Measurements from ENCODE around the gene LRP1B. TPM values are rescaled to one million over a fixed set of nuclear protein-coding genes. Genes with fewer than 3 reads are reported as not detected.

Gene LRP1B
- total RNA-seq, 4 donors from 2014 or later: 0.42 to 0.71 (median 0.65) TPM

DNA sequence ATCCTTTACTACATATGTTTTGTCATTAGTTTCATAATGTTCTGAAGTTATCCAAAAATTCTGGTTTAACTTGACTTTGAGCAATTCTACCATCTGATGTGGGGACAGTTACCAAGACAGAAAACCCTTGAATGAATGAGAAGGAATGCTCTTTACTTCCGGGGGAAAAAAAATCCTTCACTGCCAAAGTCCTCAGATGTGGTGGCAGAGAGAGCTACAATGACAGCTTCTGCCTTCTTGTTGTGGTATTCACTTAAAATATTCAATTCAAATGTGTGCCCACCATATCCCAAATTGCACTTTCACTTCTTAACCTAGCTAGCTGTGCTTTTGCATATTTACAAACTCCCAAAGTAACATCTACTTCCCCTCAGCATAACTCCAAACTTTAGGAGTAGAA is 1818.9 kb downstream of the LRP1B start:
- intact Hi-C loops (cut with DNase I): no loop called here
- WGBS: 77% methylated on average over 1 of the region's 1 CpG
- DNase-seq (ENCODE audit: extremely low spot score): no peak
- TF ChIP-seq EP300 (IDR thresholded peaks at IDR 0.05) (no peak), POLR2A (IDR thresholded peaks at IDR 0.05; ENCODE audit: low read depth) (no peak), POLR2AphosphoS5 (IDR thresholded peaks at IDR 0.05) (no peak)
- TF ChIP-seq, protein P1, sequence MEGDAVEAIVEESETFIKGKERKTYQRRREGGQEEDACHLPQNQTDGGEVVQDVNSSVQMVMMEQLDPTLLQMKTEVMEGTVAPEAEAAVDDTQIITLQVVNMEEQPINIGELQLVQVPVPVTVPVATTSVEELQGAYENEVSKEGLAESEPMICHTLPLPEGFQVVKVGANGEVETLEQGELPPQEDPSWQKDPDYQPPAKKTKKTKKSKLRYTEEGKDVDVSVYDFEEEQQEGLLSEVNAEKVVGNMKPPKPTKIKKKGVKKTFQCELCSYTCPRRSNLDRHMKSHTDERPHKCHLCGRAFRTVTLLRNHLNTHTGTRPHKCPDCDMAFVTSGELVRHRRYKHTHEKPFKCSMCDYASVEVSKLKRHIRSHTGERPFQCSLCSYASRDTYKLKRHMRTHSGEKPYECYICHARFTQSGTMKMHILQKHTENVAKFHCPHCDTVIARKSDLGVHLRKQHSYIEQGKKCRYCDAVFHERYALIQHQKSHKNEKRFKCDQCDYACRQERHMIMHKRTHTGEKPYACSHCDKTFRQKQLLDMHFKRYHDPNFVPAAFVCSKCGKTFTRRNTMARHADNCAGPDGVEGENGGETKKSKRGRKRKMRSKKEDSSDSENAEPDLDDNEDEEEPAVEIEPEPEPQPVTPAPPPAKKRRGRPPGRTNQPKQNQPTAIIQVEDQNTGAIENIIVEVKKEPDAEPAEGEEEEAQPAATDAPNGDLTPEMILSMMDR (IDR thresholded peaks at IDR 0.05): no peak
- Histone ChIP-seq H3K27ac (replicated peaks in 1 of 4) (no peak overlapping the region), H3K27me3 (no peaks in the 10 kb centered on the region), H3K4me1 (no peaks in the 10 kb centered on the region), H3K9me3 (no peaks in the 10 kb centered on the region), H3K36me3 (no peaks in the 10 kb centered on the region), H3K4me3 (no peak overlapping the region)

DNA sequence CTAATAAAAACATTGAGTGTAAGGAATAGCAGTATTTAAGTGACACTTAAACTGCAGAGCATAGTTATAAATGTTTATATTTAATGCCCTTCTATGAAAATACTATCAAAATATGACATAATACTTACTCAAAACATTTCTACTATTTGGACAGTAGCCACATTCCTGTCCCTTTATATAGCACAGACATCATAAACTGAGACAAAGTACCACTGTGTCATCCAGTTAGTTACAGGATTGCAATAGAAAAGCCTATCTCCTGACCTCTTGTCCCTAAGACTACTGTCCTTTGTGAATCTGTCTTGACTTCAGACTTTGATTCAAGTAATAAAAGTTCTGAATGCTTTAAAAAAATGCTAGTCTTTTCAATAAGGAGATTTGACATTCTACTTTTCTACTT is 1822.1 kb downstream of the LRP1B start:
- Histone ChIP-seq H3K27me3 (no peaks in the 10 kb centered on the region), H3K4me1 (no peaks in the 10 kb centered on the region), H3K27ac (replicated peaks in 1 of 4) (no peak overlapping the region), H3K9me3 (no peaks in the 10 kb centered on the region), H3K4me3 (no peak overlapping the region), H3K36me3 (no peaks in the 10 kb centered on the region)
- TF ChIP-seq POLR2AphosphoS5 (IDR thresholded peaks at IDR 0.05) (no peak), EP300 (IDR thresholded peaks at IDR 0.05) (no peak), POLR2A (IDR thresholded peaks at IDR 0.05; ENCODE audit: low read depth) (no peak)
- TF ChIP-seq, protein P1 (IDR thresholded peaks at IDR 0.05): no peak
- intact Hi-C loops (cut with DNase I): no loop called here
- DNase-seq (ENCODE audit: extremely low spot score): no peak

DNA sequence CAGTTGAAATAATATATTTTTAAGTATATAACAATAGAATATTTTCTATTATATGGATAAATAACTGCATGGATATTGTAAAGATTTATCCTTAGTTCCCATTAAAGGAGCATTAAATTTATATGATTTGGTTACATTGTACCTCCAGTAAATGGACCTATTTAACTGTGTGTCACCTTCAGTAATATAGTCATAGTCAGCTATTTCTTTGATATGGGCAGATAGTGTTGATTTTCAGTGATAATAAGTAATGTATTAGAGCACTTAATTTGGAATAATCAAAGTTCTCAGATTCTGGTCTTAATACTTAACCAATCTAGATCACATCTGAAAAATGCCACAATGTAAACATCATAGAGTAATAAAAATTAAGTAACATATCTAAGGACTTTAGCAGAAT is 1823.3 kb downstream of the LRP1B start:
- Histone ChIP-seq H3K36me3 (no peaks in the 10 kb centered on the region), H3K27me3 (no peaks in the 10 kb centered on the region)
- TF ChIP-seq EP300 (IDR thresholded peaks at IDR 0.05) (no peak), POLR2AphosphoS5 (IDR thresholded peaks at IDR 0.05) (no peak), POLR2A (IDR thresholded peaks at IDR 0.05; ENCODE audit: low read depth) (no peak)
- TF ChIP-seq, protein P1 (IDR thresholded peaks at IDR 0.05): no peak

DNA sequence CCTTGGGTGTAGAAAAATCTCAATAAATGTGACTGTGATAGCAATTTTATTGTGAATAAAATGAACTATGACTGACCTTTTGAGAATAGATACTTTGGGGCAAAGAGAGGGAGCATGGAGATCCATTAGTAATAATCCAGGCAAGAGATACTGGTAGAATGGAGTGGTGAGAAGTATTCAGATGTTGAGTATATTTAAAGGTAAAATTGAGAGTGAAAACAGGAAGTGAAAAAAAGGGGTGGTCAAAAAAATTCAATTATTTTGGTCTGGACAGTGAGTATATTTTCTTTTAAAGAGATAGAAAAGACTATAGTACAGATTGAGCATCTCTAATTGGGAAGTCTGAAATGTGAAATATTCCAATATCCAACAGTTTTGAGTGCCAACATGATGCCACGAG is 1835.0 kb downstream of the LRP1B start:
- Histone ChIP-seq H3K27me3 (no peaks in the 10 kb centered on the region), H3K36me3 (no peaks in the 10 kb centered on the region), H3K27ac (replicated peaks in 1 of 4) (no peak overlapping the region), H3K4me1 (no peaks in the 10 kb centered on the region), H3K4me3 (no peak overlapping the region), H3K9me3 (no peaks in the 10 kb centered on the region)
- TF ChIP-seq, protein P1 (IDR thresholded peaks at IDR 0.05): no peak
- TF ChIP-seq EP300 (IDR thresholded peaks at IDR 0.05) (no peak), POLR2A (IDR thresholded peaks at IDR 0.05; ENCODE audit: low read depth) (no peak), POLR2AphosphoS5 (IDR thresholded peaks at IDR 0.05) (no peak)
- no peak for DNase-seq (ENCODE audit: extremely low spot score)
- 91% methylated on average over 1 of the region's 1 CpG for WGBS
- intact Hi-C loops (cut with DNase I): no loop called here

More for the DNA sequence above, 1823.3 kb downstream of the LRP1B start:
- intact Hi-C loops (cut with DNase I): no loop called here
- H3K27ac ChIP-seq (replicated peaks in 1 of 4): no peak overlapping the region
- no peaks in the 10 kb centered on the region for H3K4me1 ChIP-seq
- DNase-seq (ENCODE audit: extremely low spot score): no peak
- H3K9me3 ChIP-seq: no peaks in the 10 kb centered on the region
- no peak overlapping the region for H3K4me3 ChIP-seq

DNA sequence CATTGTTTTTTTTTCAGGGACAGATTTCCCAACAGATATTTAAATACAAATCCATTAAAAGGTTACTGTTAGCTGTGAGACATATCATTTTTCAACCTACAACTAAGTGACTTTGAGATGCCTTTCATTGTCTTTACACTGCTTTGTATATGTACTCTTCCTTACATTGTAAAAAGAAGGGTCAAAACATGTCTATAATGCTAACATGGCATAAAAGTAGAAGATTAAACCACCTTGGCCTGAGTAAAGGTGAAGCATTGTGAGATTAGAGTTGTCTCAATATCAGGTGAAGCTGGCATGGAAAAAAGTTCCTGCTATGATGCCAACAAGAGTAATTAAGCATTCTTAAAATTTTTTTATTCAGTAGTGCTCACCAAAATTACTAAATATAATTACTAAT is 1842.1 kb downstream of the LRP1B start:
- H3K36me3 ChIP-seq: no peaks in the 10 kb centered on the region
- no peaks in the 10 kb centered on the region for H3K9me3 ChIP-seq
- intact Hi-C loops (cut with DNase I): no loop called here
- DNase-seq (ENCODE audit: extremely low spot score): no peak
- no peak overlapping the region for H3K27ac ChIP-seq (replicated peaks in 1 of 4)
- TF ChIP-seq POLR2AphosphoS5 (IDR thresholded peaks at IDR 0.05) (no peak), EP300 (IDR thresholded peaks at IDR 0.05) (no peak), POLR2A (IDR thresholded peaks at IDR 0.05; ENCODE audit: low read depth) (no peak)
- TF ChIP-seq, protein P1 (IDR thresholded peaks at IDR 0.05): no peak
- H3K4me3 ChIP-seq: no peak overlapping the region
- no peaks in the 10 kb centered on the region for H3K4me1 ChIP-seq
- no peaks in the 10 kb centered on the region for H3K27me3 ChIP-seq

All from esophagus muscularis mucosa (tissue), 4 donors.